IPS-18a (cell line): Measurements from ENCODE around the gene SRC.

Experiments used
- H3K27ac ChIP-seq: one replicate; pipeline ENCODE4 v1.5.1; 2013; ENCODE audit warnings: low read length
- H3K27me3 ChIP-seq: one replicate; pipeline ENCODE4 v1.6.1; 2013; ENCODE audit warnings: mild to moderate bottlenecking, low read length; ENCODE audit not compliant: control insufficient read depth, insufficient read depth
- H3K36me3 ChIP-seq: one replicate; pipeline ENCODE4 v1.6.1; 2013; ENCODE audit warnings: low read depth, low read length; ENCODE audit not compliant: control insufficient read depth
- H3K4me1 ChIP-seq: one replicate; pipeline ENCODE4 v1.6.1; 2013; ENCODE audit warnings: low read depth, low read length; ENCODE audit not compliant: control insufficient read depth
- H3K4me3 ChIP-seq: one replicate; pipeline ENCODE4 v1.5.1; 2013; ENCODE audit warnings: low read length
- H3K9ac ChIP-seq: one replicate; pipeline ENCODE4 v1.6.1; 2013; ENCODE audit warnings: mild to moderate bottlenecking, low read length, moderate library complexity
- H3K9me3 ChIP-seq: one replicate; pipeline ENCODE4 v1.6.1; 2013; ENCODE audit warnings: low read depth, low read length; ENCODE audit not compliant: control insufficient read depth

The SRC gene

GRCh38 chr20:37408302-37409193, 62.6 kb downstream of the SRC start:
- no peaks in the 10 kb centered on the region for H3K9me3 ChIP-seq
- no peak overlapping the region for H3K4me3 ChIP-seq
- H3K27ac ChIP-seq = no peak overlapping the region
- no peaks in the 10 kb centered on the region for H3K36me3 ChIP-seq
- peaks cover 22% of the 10 kb centered on the region for H3K4me1 ChIP-seq
- H3K27me3 ChIP-seq = peaks cover 22% of the 10 kb centered on the region
- no peak overlapping the region for H3K9ac ChIP-seq

- H3K4me3 ChIP-seq = no peak overlapping the region
- H3K9ac ChIP-seq = no peak overlapping the region
- H3K4me1 ChIP-seq = peaks cover 19% of the 10 kb centered on the region
- peaks cover 41% of the 10 kb centered on the region for H3K27me3 ChIP-seq
- no peaks in the 10 kb centered on the region for H3K9me3 ChIP-seq
- no peaks in the 10 kb centered on the region for H3K36me3 ChIP-seq
- no peak overlapping the region for H3K27ac ChIP-seq
Measured at GRCh38 chr20:37411408-37412219, 65.7 kb downstream of the SRC start.

GRCh38 chr20:37413023-37413334, 67.0 kb downstream of the SRC start:
- peaks cover 41% of the 10 kb centered on the region for H3K27me3 ChIP-seq
- H3K4me3 ChIP-seq = no peak overlapping the region
- H3K27ac ChIP-seq = no peak overlapping the region
- no peak overlapping the region for H3K9ac ChIP-seq
- H3K4me1 ChIP-seq = peaks cover 22% of the 10 kb centered on the region
- no peaks in the 10 kb centered on the region for H3K9me3 ChIP-seq
- H3K36me3 ChIP-seq = no peaks in the 10 kb centered on the region

- no peaks in the 10 kb centered on the region for H3K36me3 ChIP-seq
- peaks cover 41% of the 10 kb centered on the region for H3K27me3 ChIP-seq
- no peaks in the 10 kb centered on the region for H3K9me3 ChIP-seq
Measured at GRCh38 chr20:37413379-37413778, 67.4 kb downstream of the SRC start.

GRCh38 chr20:37414224-37415035, 68.5 kb downstream of the SRC start:
- no peaks in the 10 kb centered on the region for H3K36me3 ChIP-seq
- H3K4me1 ChIP-seq = peaks cover 22% of the 10 kb centered on the region
- no peak overlapping the region for H3K9ac ChIP-seq
- H3K4me3 ChIP-seq = no peak overlapping the region
- H3K9me3 ChIP-seq = no peaks in the 10 kb centered on the region
- H3K27ac ChIP-seq = no peak overlapping the region
- H3K27me3 ChIP-seq = peaks cover 33% of the 10 kb centered on the region

More at GRCh38 chr20:37413379-37413778, 67.4 kb downstream of the SRC start:
- H3K4me3 ChIP-seq = no peak overlapping the region
- no peak overlapping the region for H3K27ac ChIP-seq
- H3K4me1 ChIP-seq = peaks cover 22% of the 10 kb centered on the region
- no peak overlapping the region for H3K9ac ChIP-seq

GRCh38 chr20:37415118-37416085, 69.5 kb downstream of the SRC start:
- Histone ChIP-seq H3K4me1 (peaks cover 22% of the 10 kb centered on the region), H3K9me3 (no peaks in the 10 kb centered on the region), H3K36me3 (no peaks in the 10 kb centered on the region), H3K4me3 (no peak overlapping the region), H3K9ac (no peak overlapping the region), H3K27ac (no peak overlapping the region), H3K27me3 (peaks cover 33% of the 10 kb centered on the region)

GRCh38 chr20:37416100-37416847, 70.3 kb downstream of the SRC start:
- no peak overlapping the region for H3K27ac ChIP-seq
- no peaks in the 10 kb centered on the region for H3K36me3 ChIP-seq
- H3K9ac ChIP-seq = no peak overlapping the region
- peaks cover 33% of the 10 kb centered on the region for H3K27me3 ChIP-seq
- peaks cover 22% of the 10 kb centered on the region for H3K4me1 ChIP-seq
- no peaks in the 10 kb centered on the region for H3K9me3 ChIP-seq
- H3K4me3 ChIP-seq = no peak overlapping the region

- Histone ChIP-seq H3K27me3 (peaks cover 33% of the 10 kb centered on the region), H3K4me3 (no peak overlapping the region), H3K4me1 (peaks cover 24% of the 10 kb centered on the region), H3K27ac (no peak overlapping the region), H3K36me3 (no peaks in the 10 kb centered on the region), H3K9me3 (no peaks in the 10 kb centered on the region), H3K9ac (no peak overlapping the region)
Measured at GRCh38 chr20:37416848-37417616, 71.1 kb downstream of the SRC start.

GRCh38 chr20:37417617-37418467, 71.9 kb downstream of the SRC start:
- no peaks in the 10 kb centered on the region for H3K36me3 ChIP-seq
- no peak overlapping the region for H3K4me3 ChIP-seq
- peaks cover 31% of the 10 kb centered on the region for H3K27me3 ChIP-seq
- H3K4me1 ChIP-seq = peaks cover 23% of the 10 kb centered on the region
- H3K9me3 ChIP-seq = no peaks in the 10 kb centered on the region
- H3K27ac ChIP-seq = no peak overlapping the region
- H3K9ac ChIP-seq = no peak overlapping the region
